Subcutaneous adipose tissue (tissue), 4 donors: ENCODE measurements around the gene RTN1. TPM values are rescaled to one million over a fixed set of nuclear protein-coding genes. Genes with fewer than 3 reads are reported as not detected.

Experiments
- total RNA-seq, 4 donors: library from RNA; depleted of rRNA; stranded (reverse); fragments of >200 nt; gene quantifications; one replicate each; pipeline ENCODE4 v1.1.0, GENCODE V29; 2016
- TF ChIP-seq, protein P1 (sequence below): fragments of 450-650 bp; IDR thresholded peaks from one replicate; pipeline ENCODE4 v1.5.1; 2016; ENCODE audit warnings: low read depth, mild to moderate bottlenecking, control low read depth, antibody characterized with exemption, moderate library complexity

The RTN1 gene
- total RNA-seq, 4 donors from 2014 or later: 30.5 to 92.9 (median 49.8) TPM

DNA sequence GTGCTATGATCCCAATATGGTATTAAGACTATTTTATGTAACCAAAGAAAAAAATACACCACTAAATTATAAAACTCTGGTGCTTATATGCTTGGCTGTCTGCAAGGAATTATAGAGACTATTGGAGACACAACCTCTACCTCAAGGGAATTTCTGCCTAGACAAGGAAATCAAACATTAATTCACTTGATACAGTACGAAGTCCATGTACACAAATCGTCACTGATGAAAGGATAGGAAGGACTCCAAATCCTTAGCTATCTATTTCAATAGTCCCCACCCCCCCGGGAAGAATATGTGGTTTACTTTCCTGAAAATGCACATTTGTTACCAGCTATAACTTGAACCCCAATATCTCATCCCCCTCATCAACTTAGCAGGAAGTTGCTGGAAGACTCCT lies 21.9 kb downstream of the RTN1 start:
- TF ChIP-seq, protein P1, sequence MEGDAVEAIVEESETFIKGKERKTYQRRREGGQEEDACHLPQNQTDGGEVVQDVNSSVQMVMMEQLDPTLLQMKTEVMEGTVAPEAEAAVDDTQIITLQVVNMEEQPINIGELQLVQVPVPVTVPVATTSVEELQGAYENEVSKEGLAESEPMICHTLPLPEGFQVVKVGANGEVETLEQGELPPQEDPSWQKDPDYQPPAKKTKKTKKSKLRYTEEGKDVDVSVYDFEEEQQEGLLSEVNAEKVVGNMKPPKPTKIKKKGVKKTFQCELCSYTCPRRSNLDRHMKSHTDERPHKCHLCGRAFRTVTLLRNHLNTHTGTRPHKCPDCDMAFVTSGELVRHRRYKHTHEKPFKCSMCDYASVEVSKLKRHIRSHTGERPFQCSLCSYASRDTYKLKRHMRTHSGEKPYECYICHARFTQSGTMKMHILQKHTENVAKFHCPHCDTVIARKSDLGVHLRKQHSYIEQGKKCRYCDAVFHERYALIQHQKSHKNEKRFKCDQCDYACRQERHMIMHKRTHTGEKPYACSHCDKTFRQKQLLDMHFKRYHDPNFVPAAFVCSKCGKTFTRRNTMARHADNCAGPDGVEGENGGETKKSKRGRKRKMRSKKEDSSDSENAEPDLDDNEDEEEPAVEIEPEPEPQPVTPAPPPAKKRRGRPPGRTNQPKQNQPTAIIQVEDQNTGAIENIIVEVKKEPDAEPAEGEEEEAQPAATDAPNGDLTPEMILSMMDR: no peak

DNA sequence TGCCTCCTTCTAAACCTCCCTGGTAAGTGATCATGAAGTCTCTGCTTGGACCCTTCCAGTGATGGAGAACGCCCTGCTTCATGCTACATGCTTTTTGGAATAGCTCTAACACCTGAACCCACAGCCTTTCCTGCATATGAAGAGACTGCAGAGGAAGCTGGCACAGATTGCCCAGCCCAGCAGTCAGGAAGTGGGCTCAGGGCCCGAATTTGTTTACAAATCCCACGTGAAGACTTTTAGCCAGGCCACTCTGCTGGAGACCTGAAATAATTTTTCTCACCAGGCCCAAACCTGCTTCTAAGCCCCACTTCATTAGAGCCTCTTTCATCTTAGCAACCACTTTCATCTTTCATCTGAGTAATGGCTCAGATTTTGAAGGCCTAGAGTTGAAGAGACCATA lies 22.9 kb downstream of the RTN1 start:
- TF ChIP-seq, protein P1: no peak

GRCh38 chr14:59846595-59846994 lies 24.0 kb downstream of the RTN1 start:
- TF ChIP-seq, protein P1: no peak

- TF ChIP-seq, protein P1: no peak
Observed at GRCh38 chr14:59845245-59845644, 25.3 kb downstream of the RTN1 start.

DNA sequence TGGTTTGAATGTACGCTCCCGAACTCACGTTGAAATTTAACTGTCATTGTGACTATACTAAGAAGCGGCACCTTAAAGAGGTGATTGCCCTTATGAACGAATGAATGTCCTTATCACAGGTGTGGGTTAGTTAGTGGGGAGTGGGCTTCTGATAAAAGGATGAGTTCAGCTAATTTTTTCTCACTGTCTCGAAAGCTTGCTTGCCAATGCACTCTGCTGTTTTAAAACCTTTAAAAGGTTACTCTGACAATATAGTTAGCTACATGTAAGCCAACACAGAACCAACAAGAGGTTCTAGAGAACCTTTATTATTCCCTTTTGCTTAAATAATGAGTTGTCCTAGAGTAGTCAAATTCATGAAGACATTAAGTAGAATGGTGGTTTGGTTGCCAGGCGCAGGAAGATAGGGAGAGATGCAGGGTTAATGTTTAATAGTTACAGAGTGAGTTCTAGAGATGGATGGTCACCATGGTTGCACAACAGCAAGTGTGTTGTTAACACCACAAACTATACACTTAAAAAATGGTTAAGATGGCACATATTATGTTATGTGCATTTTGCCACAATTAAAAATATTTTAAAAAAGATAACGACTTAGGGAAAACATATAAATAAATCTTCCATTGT lies 26.3 kb downstream of the RTN1 start:
- TF ChIP-seq, protein P1: no peak

DNA sequence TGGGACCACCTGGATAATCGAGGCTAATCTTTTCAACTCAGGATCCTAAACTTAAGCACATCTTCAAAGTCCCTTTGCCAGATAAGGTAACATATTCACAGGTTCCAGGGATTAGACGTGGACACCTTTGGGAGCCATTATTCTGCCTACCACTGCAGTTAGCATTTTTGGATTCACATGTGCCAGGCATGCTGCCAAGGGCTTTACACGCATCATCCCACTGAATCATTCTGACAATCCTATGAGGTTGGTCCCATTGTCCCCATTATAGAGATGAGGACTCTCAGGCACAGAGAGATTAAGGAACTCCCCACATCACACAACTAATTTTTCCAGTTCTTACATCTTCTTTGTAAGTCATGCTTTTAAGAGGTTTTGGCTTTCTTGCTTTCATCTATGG lies 34.5 kb downstream of the RTN1 start:
- TF ChIP-seq, protein P1: no peak

- TF ChIP-seq, protein P1: no peak
Observed at GRCh38 chr14:59832653-59833294, 37.8 kb downstream of the RTN1 start.
